Heart left ventricle (tissue), 16 donors: Measurements from ENCODE around the gene TDRD7. TPM values are rescaled to one million over a fixed set of nuclear protein-coding genes. Genes with fewer than 3 reads are reported as not detected.
A peak's percentile ranks its signal among the peaks of the same experiment; 100 is the strongest.

ENCODE experiments used
- ATAC-seq, 4 donors: fragments of 200-7000 bp; cut with Tn5 transposase; one replicate each; pipeline ENCODE4 v1.9.1; 2020 to 2022; ENCODE audit warnings: moderate library complexity in 4 of 4, mild to moderate bottlenecking in 3 of 4, moderate number of reproducible peaks in 1 of 4
- DNase-seq, 5 donors: peaks; one replicate each; pipeline ENCODE4 v3.0.0-alpha.2; 2020
- H3K27ac ChIP-seq, 12 donors: fragments of 200-600 bp; sonication (generic) in 4 of 12; one replicate each; pipeline versions ENCODE4 v1.5.0 to v1.8.0; 2016 to 2022; ENCODE audit warnings: mild to moderate bottlenecking in 2 of 12
- H3K27me3 ChIP-seq, 9 donors: fragments of 200-600 bp; sonication (generic) in 2 of 9; one replicate each; pipeline versions ENCODE4 v1.5.1 to v1.8.0; 2016 to 2022; ENCODE audit warnings: mild to moderate bottlenecking in 3 of 9
- H3K36me3 ChIP-seq, 9 donors: fragments of 200-600 bp; sonication (generic) in 2 of 9; one replicate each; pipeline versions ENCODE4 v1.5.0 to v1.8.0; 2018 to 2022; ENCODE audit warnings: mild to moderate bottlenecking in 2 of 9
- H3K4me1 ChIP-seq, 12 donors: fragments of 200-600 bp; sonication (generic) in 4 of 12; one replicate each; pipeline versions ENCODE4 v1.5.0 to v1.8.0; 2016 to 2022; ENCODE audit warnings: mild to moderate bottlenecking in 3 of 12
- H3K4me3 ChIP-seq, 12 donors: fragments of 200-600 bp; sonication (generic) in 4 of 12; one replicate each; pipeline versions ENCODE4 v1.5.0 to v1.8.0; 2017 to 2022; ENCODE audit warnings: mild to moderate bottlenecking in 9 of 12, moderate library complexity in 4 of 12
- H3K9me3 ChIP-seq, 12 donors: fragments of 200-600 bp; sonication (generic) in 4 of 12; one replicate each; pipeline versions ENCODE4 v1.5.0 to v1.8.0; 2016 to 2022; ENCODE audit warnings: mild to moderate bottlenecking in 1 of 12
- POLR2A ChIP-seq, 2 donors: fragments of 450-650 bp; IDR thresholded peaks; one replicate each; pipeline ENCODE4 v1.6.1; 2017; ENCODE audit warnings: antibody characterized with exemption in 2 of 2, mild to moderate bottlenecking in 2 of 2, moderate library complexity in 2 of 2
- WGBS, 4 donors: extraction: QIAGEN DNeasy Blood & Tissue Kit in 2 of 4; methylation state at CpG; one replicate each; pipeline versions ENCODE4 v1.1.5 to v1.1.7; 2013 to 2018; 5-methylcytosine and 5-hydroxymethylcytosine counted together
- intact Hi-C, 10 donors: fragments of 100-400 bp; cut with DNase I; formaldehyde crosslinking; loops; one replicate each; pipeline versions ENCODE4 v1.11.1 to v1.14.2; 2022
- polyA plus RNA-seq, 2 donors: library from polyadenylated mRNA; stranded (reverse); fragments of 200-250 nt; gene quantifications; one replicate each; pipeline ENCODE4 v1.2.3, GENCODE V29; 2013
- total RNA-seq, 9 donors: library from RNA; depleted of rRNA in 2 of 9; stranded (reverse); fragments of >200 nt in 2 of 9; fragmentation: NEBNext Ultra II Directional in 3 of 9; extraction: Animal tissue kit (Norgen Biotek cat#: 25700) in 3 of 9; gene quantifications; one replicate each; pipeline versions ENCODE4 v1.1.0 to v1.2.4, GENCODE V29; 2016 to 2023
- TF ChIP-seq, protein P1 (sequence below), 12 donors: fragments of 200-600 bp; sonication (generic) in 4 of 12; IDR thresholded peaks; one replicate each; pipeline versions ENCODE4 v1.5.0 to v1.8.0; 2018 to 2022; ENCODE audit warnings: antibody characterized with exemption in 12 of 12, mild to moderate bottlenecking in 5 of 12
- donor health status: ischemic (EF 13 %, LVEDD 7.1; RV severe dilation, severe dysfunction).
- donor health status: healthy with polysubstance abuse.
- donor health status: DM: no; HTN: yes; CAD: no.
- donor health status: DM: no; HTN: no; CAD: no.
- donor health status: ischemic (EF 25% LVEDD 6.9; RV normal size, moderate dysfunction).
- donor health status: ischemic (EF 25% LVEDD 5.7; RV mildly dilated, moderate dysfunction).
- donor health status: healthy.
- donor health status: DM: yes; HTN: yes; CAD: no.
- donor health status: ischemic (EF 35%, LVEDD 5.7; RV mildly dilated, moderate dysfunction).
- donor health status: nonischemic (EF 11% LVEDD 7.7; RV severe dilation, severe dysfunction).
- donor health status: DM: yes; HTN: yes; CAD: no.
- donor health status: PGD.
- donor health status: ischemic (EF 29% LVEDD 5.4; RV normal size, mild dysfunction).
- donor health status: nonischemic (EF 23%, LVEDD 6.1; RV moderate dilation, normal function).

The TDRD7 gene
- total and polyA plus RNA-seq, 11 donors: 3.0 to 15.3 (median 8.9) TPM

DNA sequence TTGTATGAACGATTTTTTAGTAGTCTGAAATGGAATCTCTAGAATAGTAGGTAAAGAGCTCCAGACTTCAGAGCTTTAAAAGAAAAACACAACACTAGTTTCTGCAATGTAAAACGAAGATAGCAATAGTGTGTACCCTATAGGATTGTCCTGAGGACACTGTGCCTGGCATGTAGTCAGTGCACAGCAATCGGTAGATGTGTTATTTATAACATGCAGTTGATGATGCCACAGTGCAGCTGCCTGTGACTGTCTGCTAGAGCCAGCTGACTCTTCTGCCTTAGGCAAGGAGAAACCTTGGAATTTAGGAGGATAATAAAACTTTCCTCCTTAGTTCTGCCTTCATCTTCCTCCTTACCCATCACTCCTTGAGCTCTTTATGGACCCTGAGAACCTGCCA, 61.8 kb downstream of the TDRD7 start:
- ATAC-seq: peak in 2 of 4 donors; percentile 52 to 53
- intact Hi-C loops: loop anchor here in 3 of 10 donors (5.0 kb wide), 2 partner anchors 124 to 144 kb away; no protein-coding TSS in a partner anchor
- no peak for TF ChIP-seq POLR2A (IDR thresholded peaks at IDR 0.05)
- TF ChIP-seq, protein P1, sequence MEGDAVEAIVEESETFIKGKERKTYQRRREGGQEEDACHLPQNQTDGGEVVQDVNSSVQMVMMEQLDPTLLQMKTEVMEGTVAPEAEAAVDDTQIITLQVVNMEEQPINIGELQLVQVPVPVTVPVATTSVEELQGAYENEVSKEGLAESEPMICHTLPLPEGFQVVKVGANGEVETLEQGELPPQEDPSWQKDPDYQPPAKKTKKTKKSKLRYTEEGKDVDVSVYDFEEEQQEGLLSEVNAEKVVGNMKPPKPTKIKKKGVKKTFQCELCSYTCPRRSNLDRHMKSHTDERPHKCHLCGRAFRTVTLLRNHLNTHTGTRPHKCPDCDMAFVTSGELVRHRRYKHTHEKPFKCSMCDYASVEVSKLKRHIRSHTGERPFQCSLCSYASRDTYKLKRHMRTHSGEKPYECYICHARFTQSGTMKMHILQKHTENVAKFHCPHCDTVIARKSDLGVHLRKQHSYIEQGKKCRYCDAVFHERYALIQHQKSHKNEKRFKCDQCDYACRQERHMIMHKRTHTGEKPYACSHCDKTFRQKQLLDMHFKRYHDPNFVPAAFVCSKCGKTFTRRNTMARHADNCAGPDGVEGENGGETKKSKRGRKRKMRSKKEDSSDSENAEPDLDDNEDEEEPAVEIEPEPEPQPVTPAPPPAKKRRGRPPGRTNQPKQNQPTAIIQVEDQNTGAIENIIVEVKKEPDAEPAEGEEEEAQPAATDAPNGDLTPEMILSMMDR (IDR thresholded peaks at IDR 0.05): no peak
- no peak overlapping the region for H3K27ac ChIP-seq
- H3K4me1 ChIP-seq: peaks cover 0 to 18% (median 9%) of the 10 kb centered on the region in 12 donors
- no peak for DNase-seq
- H3K9me3 ChIP-seq: no peaks in the 10 kb centered on the region
- H3K36me3 ChIP-seq: peaks cover 0 to 64% (median 39%) of the 10 kb centered on the region in 9 donors
- WGBS, 4 donors: 51 to 61% (median 54%) methylated on average over 3 of the region's 3 CpGs
- no peaks in the 10 kb centered on the region for H3K27me3 ChIP-seq
- H3K4me3 ChIP-seq: no peak overlapping the region

DNA sequence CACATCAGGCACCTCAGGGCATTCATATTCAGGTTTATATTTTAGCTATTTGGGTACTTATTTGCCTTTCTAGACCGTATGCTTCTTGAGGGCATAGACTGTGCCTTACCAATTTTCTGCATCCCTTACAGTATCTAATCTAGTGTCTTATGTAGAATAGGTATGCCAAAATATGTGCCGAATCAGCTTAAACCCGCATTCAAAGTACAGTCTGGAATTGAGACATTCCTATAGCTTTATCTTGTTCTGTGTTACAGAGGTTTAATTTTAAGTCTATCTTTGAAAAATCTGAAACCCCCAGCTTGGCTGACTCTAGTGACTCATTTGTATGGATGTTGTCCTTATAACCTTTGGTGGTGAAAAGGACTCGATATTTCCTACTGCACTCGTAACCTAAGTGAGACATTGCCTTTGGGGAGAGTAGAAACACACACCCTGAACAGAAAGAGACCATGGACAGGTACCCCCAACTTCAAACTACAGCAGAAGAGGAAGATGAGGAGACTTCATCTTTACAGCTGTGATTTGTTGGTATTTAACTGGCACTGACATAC, 62.6 kb downstream of the TDRD7 start:
- Histone ChIP-seq H3K4me1 (peaks cover 0 to 10% (median 1%) of the 10 kb centered on the region in 12 donors), H3K27me3 (no peaks in the 10 kb centered on the region), H3K9me3 (no peaks in the 10 kb centered on the region), H3K4me3 (no peak overlapping the region), H3K36me3 (peaks cover 0 to 69% (median 44%) of the 10 kb centered on the region in 9 donors), H3K27ac (no peak overlapping the region)
- intact Hi-C loops: loop anchor here in 3 of 10 donors (5.0 kb wide), 2 partner anchors 123 to 143 kb away; no protein-coding TSS in a partner anchor
- 87 to 92% (median 88%) methylated on average over 5 of the region's 5 CpGs for WGBS, 4 donors
- DNase-seq (no peak), ATAC-seq (no peak)
- TF ChIP-seq, protein P1 (IDR thresholded peaks at IDR 0.05): no peak

DNA sequence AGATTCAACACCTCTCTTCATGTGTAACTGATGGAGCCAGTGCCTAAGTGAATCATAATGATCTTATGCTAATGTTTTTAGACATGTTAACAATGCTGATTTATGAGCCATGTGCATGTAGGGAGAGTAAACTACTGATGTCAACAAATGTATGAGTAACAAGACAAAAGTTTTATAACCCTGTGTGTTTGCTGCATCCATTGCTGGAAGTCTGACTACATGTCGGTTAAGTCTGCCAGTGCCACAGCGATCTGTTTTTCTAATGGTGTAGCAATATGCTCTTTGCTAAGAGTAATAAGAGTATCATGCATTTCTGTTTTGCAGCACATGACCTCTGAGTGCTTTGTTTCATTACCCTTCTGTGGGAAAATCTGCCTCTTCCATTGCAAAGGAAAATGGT, 63.2 kb downstream of the TDRD7 start:
- Histone ChIP-seq H3K27me3 (no peaks in the 10 kb centered on the region), H3K36me3 (peaks cover 0 to 75% (median 46%) of the 10 kb centered on the region in 9 donors), H3K4me1 (peaks cover 0 to 15% (median 0%) of the 10 kb centered on the region in 12 donors), H3K9me3 (no peaks in the 10 kb centered on the region), H3K27ac (no peak overlapping the region), H3K4me3 (no peak overlapping the region)
- no peak for DNase-seq
- ATAC-seq: no peak
- intact Hi-C loops: no loop called here
- WGBS, 4 donors: 88 to 98% (median 93%) methylated on average over 2 of the region's 2 CpGs
- no peak for TF ChIP-seq POLR2A (IDR thresholded peaks at IDR 0.05)
- TF ChIP-seq, protein P1 (IDR thresholded peaks at IDR 0.05): no peak

GRCh38 chr9:97478301-97478981, 66.5 kb downstream of the TDRD7 start:
- H3K9me3 ChIP-seq: peaks cover 0 to 10% (median 0%) of the 10 kb centered on the region in 12 donors
- ATAC-seq (no peak), DNase-seq (no peak)
- peaks cover 0 to 81% (median 40%) of the 10 kb centered on the region in 9 donors for H3K36me3 ChIP-seq
- WGBS, 4 donors: 59 to 68% (median 63%) methylated on average over 3 of the region's 3 CpGs
- TF ChIP-seq, protein P1 (IDR thresholded peaks at IDR 0.05): no peak
- TF ChIP-seq POLR2A (IDR thresholded peaks at IDR 0.05): no peak
- no peak overlapping the region for H3K27ac ChIP-seq
- no peak overlapping the region for H3K4me3 ChIP-seq
- intact Hi-C loops: no loop called here
- H3K4me1 ChIP-seq: peaks cover 0 to 16% (median 0%) of the 10 kb centered on the region in 12 donors
- H3K27me3 ChIP-seq: no peaks in the 10 kb centered on the region
